GM10266 (cell line): ENCODE measurements around the gene KIAA0040.

ENCODE experiments used
- DNase-seq: peaks from one replicate; pipeline ENCODE4 v3.0.0; 2012; ENCODE audit errors: extremely low spot score
- TF ChIP-seq, protein P1 (sequence below): IDR thresholded peaks from 2 replicates; pipeline ENCODE4 v1.5.1; 2012; ENCODE audit warnings: mild to moderate bottlenecking, low read depth; ENCODE audit not compliant: control insufficient read depth, insufficient read depth; ENCODE audit errors: missing control alignments

The KIAA0040 gene

DNA sequence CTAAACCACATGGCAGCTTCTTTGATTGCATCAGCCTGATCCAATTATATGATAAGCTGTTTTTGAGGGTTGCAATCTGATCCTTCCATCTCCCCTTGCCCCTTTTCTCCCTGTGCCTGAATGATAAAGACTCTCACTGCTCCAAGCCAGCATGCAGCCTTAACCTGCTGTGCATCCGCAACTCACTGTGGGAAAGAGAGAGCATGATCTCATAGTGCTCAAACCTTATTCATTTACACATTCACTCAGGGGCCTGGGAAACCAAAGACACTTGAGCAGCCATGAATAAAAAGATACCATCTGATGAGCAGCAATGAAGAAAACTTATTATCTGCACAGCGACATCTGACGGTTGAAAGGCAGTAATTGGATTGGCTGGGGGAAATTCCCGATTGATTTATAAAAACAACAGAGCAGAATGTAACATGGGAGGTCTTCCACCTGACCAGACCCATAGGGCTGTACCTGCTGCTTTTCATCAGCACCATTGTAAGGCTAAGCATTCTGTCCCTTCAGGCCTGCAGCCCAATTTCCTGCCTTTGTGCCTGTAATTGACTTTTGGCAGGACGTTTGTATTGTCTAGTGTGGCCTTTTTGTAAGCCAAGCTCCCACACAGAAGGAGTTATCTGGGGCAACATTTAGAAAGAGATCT lies 62.5 kb downstream of the KIAA0040 start:
- TF ChIP-seq, protein P1, sequence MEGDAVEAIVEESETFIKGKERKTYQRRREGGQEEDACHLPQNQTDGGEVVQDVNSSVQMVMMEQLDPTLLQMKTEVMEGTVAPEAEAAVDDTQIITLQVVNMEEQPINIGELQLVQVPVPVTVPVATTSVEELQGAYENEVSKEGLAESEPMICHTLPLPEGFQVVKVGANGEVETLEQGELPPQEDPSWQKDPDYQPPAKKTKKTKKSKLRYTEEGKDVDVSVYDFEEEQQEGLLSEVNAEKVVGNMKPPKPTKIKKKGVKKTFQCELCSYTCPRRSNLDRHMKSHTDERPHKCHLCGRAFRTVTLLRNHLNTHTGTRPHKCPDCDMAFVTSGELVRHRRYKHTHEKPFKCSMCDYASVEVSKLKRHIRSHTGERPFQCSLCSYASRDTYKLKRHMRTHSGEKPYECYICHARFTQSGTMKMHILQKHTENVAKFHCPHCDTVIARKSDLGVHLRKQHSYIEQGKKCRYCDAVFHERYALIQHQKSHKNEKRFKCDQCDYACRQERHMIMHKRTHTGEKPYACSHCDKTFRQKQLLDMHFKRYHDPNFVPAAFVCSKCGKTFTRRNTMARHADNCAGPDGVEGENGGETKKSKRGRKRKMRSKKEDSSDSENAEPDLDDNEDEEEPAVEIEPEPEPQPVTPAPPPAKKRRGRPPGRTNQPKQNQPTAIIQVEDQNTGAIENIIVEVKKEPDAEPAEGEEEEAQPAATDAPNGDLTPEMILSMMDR: no peak
- no peak for DNase-seq

DNA sequence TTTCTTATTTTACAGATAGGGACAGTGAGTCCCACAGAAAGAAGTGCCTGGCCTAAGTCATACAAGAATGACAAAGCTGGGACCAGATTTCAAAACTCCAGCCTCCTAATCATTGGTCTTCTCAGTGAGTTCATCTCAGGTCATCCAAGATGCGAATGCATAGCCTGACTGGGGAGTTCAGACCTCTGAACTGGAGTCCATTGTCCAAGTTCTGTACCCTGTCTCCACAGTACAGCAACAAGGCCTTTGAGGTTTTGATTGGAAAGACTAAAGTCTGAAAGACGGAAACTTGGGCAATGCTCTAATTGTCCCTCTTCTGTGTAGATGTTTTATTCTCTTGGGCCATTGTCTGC lies 63.0 kb downstream of the KIAA0040 start:
- TF ChIP-seq, protein P1: no peak
- no peak for DNase-seq

DNA sequence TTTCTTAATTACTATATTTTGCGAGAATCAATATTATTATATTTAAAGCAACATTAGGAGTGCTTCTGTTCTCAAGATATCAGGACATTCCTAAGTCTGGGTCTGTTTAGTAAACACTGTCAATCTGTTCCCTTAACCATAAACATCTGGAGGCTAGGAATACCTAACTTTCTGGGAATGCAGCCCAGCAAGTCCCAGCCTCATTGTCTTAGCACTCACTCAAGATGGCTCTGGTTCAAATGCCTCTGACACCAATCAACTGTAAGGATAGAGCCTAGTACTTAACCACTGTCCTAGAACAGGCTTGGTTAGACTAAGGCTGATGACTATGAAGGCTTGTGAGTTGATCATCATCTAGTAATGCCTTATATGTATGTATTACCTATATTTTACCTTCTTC lies 63.4 kb downstream of the KIAA0040 start:
- TF ChIP-seq, protein P1: no peak
- DNase-seq: no peak

- TF ChIP-seq, protein P1: no peak
- no peak for DNase-seq
These were observed 64.1 kb downstream of the KIAA0040 start for GRCh38 chr1:175128523-175128922.

DNA sequence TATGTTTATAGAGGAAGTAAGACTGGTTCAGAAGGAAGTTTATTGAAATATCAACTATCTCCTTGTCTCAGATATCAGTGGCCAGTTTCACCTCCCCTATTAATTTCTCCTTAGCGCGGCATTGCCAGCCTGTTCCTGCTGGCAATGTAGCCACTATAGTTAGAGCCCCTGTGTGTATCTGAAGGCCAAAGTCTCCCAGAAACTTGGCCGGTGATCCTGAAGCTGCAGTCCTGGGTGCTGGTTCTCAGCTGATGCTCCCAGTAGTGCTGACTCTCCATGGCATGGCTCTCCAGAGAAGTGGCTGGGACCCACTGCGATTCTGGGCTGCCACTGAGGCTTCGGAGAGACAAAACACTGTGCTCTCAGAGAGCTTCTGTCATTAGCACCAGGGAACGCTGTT lies 65.0 kb downstream of the KIAA0040 start:
- DNase-seq: no peak
- TF ChIP-seq, protein P1: no peak

- no peak for DNase-seq
- TF ChIP-seq, protein P1: no peak
These were observed 66.2 kb downstream of the KIAA0040 start for GRCh38 chr1:175126347-175126746.

DNA sequence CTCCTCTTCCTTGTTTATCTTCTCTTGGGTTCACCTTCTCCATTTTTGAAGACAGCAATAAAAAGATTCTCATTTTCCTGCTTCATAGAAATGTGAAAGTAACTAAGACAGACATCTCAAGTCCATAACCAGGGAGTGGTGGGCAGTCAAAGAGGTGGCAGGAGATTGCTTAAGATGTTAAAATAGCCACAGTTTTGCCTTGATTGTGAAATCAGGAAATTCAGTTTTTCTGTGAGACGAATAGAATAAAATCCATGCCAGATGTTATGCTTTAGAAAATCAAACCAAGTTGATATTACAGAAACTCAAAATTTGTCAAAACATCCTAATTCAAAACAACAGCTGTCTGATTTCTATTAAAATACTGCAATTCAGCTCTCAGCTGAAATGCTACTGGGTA lies 67.7 kb downstream of the KIAA0040 start:
- TF ChIP-seq, protein P1: no peak
- no peak for DNase-seq
